Activated CD8-positive, alpha-beta memory T cell treated with anti-CD3 and anti-CD28 coated beads for 36 hours (primary cell): Measurements from ENCODE around the gene KRT32. TPM values are rescaled to one million over a fixed set of nuclear protein-coding genes. Genes with fewer than 3 reads are reported as not detected.
"Not testable (repeated sequence)": the region's sequence is repeated elsewhere in the genome, so short reads cannot be mapped to it uniquely, and the experiment has no call there.

ENCODE experiments used
- CTCF ChIA-PET: fragments of 350-600 bp; sonication (Branson Sonifier 250); formaldehyde crosslinking; loops from one replicate; lab custom pipeline; 2021; ENCODE audit warnings: antibody characterized with exemption; lab: Charles Lee
- POLR2A ChIA-PET: fragments of 350-600 bp; sonication (Branson Sonifier 250); formaldehyde crosslinking; loops from one replicate; lab custom pipeline; 2021; ENCODE audit warnings: antibody characterized with exemption; lab: Charles Lee
- total RNA-seq, 2 experiments: library from RNA; stranded (reverse); gene quantifications; one replicate each; pipeline ENCODE4 v1.2.3, GENCODE V29; 2021

Gene KRT32
- total RNA-seq, 2 experiments from 2014 or later: not detected

GRCh38 chr17:41440531-41441033 lies 26.6 kb downstream of the KRT32 start, which contains the start of gene KRT38:
Gene KRT38 (minus strand): TSS chr17:41440983. CDS start chr17:41440921, 62 bp downstream.
- POLR2A ChIA-PET: no interaction called here
- CTCF ChIA-PET: no interaction called here

GRCh38 chr17:41439375-41439774 lies 27.8 kb downstream of the KRT32 start:
- ChIA-PET POLR2A (no interaction called here), CTCF (no interaction called here)

- CTCF ChIA-PET: no interaction called here
- POLR2A ChIA-PET: no interaction called here
Observed at GRCh38 chr17:41437769-41438168, 29.4 kb downstream of the KRT32 start.

GRCh38 chr17:41437254-41437653 lies 29.9 kb downstream of the KRT32 start:
- ChIA-PET CTCF (no interaction called here), POLR2A (no interaction called here)

GRCh38 chr17:41434415-41434814 lies 32.8 kb downstream of the KRT32 start:
- CTCF ChIA-PET: interaction anchor here (0.5 to 1.1 kb wide), 2 partner anchors 61 to 63 kb away, joined by 3 to 4 read pairs; no protein-coding TSS in a partner anchor
- POLR2A ChIA-PET: no interaction called here

GRCh38 chr17:41434005-41434404 lies 33.2 kb downstream of the KRT32 start:
- CTCF ChIA-PET: interaction anchor here (1.1 kb wide), 1 partner anchor 62 kb away, joined by 4 read pairs; no protein-coding TSS in a partner anchor
- POLR2A ChIA-PET: no interaction called here

GRCh38 chr17:41433586-41433985 lies 33.6 kb downstream of the KRT32 start:
- POLR2A ChIA-PET: no interaction called here
- CTCF ChIA-PET: interaction anchor here (1.1 kb wide), 1 partner anchor 62 kb away, joined by 4 read pairs; no protein-coding TSS in a partner anchor

- CTCF ChIA-PET, POLR2A ChIA-PET: not testable (repeated sequence)
Observed at GRCh38 chr17:41430376-41430775, 36.8 kb downstream of the KRT32 start.

- ChIA-PET POLR2A (no interaction called here), CTCF (no interaction called here)
Observed at GRCh38 chr17:41429667-41430066, 37.5 kb downstream of the KRT32 start.

- ChIA-PET CTCF (no interaction called here), POLR2A (no interaction called here)
Observed at GRCh38 chr17:41428591-41429291, 38.4 kb downstream of the KRT32 start.

- ChIA-PET POLR2A (no interaction called here), CTCF (no interaction called here)
Observed at GRCh38 chr17:41424111-41424635, 43.0 kb downstream of the KRT32 start, which contains the start of gene KRT37. Gene KRT37 (minus strand): TSS chr17:41424585. CDS start chr17:41424523, 62 bp downstream.

GRCh38 chr17:41422586-41422985 lies 44.6 kb downstream of the KRT32 start:
- POLR2A ChIA-PET, CTCF ChIA-PET: not testable (repeated sequence)

GRCh38 chr17:41421617-41422016 lies 45.6 kb downstream of the KRT32 start:
- ChIA-PET POLR2A (no interaction called here), CTCF (no interaction called here)

GRCh38 chr17:41421116-41421515 lies 46.1 kb downstream of the KRT32 start:
- CTCF ChIA-PET: no interaction called here
- POLR2A ChIA-PET: no interaction called here

- ChIA-PET POLR2A (no interaction called here), CTCF (no interaction called here)
Observed at GRCh38 chr17:41420134-41420533, 47.1 kb downstream of the KRT32 start.

- ChIA-PET POLR2A (no interaction called here), CTCF (no interaction called here)
Observed at GRCh38 chr17:41419716-41420115, 47.5 kb downstream of the KRT32 start.

GRCh38 chr17:41418116-41418860 lies 48.9 kb downstream of the KRT32 start:
- ChIA-PET POLR2A (no interaction called here), CTCF (interaction anchor here (0.8 to 1.7 kb wide), 3 partner anchors 9 to 244 kb away, joined by 3 to 5 read pairs (median 3); no protein-coding TSS in a partner anchor)

- POLR2A ChIA-PET: no interaction called here
- CTCF ChIA-PET: interaction anchor here (0.8 to 1.7 kb wide), 3 partner anchors 9 to 245 kb away, joined by 3 to 5 read pairs (median 3); no protein-coding TSS in a partner anchor
Observed at GRCh38 chr17:41417576-41418015, 49.6 kb downstream of the KRT32 start.

GRCh38 chr17:41417127-41417526 lies 50.1 kb downstream of the KRT32 start:
- CTCF ChIA-PET: interaction anchor here (0.8 to 1.2 kb wide), 2 partner anchors 8 to 11 kb away, joined by 3 read pairs; no protein-coding TSS in a partner anchor
- POLR2A ChIA-PET: no interaction called here

- ChIA-PET POLR2A (no interaction called here), CTCF (no interaction called here)
Observed at GRCh38 chr17:41416479-41416878, 50.7 kb downstream of the KRT32 start.
